Stimulated activated CD4-positive, alpha-beta T cell treated with anti-CD3 and anti-CD28 coated beads, TNF-alpha, amount 100 ng/mL, for 24 hours (primary cell): ENCODE measurements around the gene DZANK1.
"Not testable (repeated sequence)": the region's sequence is repeated elsewhere in the genome, so short reads cannot be mapped to it uniquely, and the experiment has no call there.

Source experiments
- DNase-seq, 3 experiments: peaks; one replicate each; pipeline ENCODE4 v3.0.0-alpha.2; 2020; ENCODE audit warnings: low read depth in 3 of 3

DZANK1 gene

DNA sequence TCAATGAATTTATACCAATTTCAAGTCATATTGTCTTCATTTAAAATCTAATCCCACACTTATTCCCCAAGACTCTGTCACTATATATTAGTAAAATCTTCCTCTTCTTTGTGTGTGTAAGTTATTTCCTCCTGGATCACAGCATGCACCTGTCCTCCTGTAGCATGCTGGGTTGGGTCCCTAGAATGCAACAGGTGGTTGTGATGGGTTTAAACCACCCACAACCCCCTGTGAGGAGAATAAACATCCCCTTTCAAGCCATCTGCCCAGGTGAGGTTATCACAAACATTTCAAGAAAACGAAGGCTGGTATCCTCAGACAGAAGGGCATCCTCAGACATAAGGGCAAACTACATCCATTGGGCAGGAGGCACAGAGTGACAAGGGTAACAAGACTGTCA, 26.4 kb downstream of the DZANK1 start:
- DNase-seq, result no peak

DNA sequence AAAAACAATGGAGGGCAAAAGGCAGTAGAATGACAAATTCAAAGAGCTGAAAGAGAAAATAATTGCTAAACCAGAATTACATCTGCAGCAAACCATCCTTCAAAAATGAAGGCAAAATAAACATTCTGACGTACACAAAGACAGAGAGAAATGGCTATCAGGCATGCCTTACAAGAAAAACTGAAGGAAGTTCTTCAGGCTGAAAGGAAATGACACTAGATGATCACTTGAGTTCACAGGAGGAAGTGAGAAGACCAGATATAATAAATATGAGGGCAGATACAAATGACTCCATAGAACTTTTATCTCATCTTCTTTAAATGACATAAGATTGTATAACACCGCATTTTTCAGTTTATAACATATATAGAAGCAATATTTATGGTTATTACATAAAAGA, 30.0 kb downstream of the DZANK1 start:
- DNase-seq, result no peak

DNA sequence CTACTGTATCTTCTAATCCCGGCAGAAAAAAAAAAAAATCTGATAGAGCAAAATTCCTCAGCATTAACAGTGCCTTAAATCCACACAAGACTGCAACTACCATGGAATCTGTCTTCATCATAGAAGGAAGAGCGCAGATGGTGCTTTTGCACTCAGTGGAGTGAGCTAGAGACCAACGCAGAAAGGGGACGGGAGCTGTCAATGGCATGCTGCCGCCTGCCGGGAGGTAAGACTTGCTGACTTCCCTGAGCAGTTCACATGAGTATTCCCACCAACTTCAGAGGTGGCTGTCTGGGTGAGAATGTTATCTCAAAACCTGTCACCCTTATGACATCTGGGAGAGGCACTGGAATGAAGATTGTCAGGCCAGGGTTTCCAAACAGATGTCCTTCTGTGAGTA, 35.6 kb downstream of the DZANK1 start:
- no peak for DNase-seq

DNA sequence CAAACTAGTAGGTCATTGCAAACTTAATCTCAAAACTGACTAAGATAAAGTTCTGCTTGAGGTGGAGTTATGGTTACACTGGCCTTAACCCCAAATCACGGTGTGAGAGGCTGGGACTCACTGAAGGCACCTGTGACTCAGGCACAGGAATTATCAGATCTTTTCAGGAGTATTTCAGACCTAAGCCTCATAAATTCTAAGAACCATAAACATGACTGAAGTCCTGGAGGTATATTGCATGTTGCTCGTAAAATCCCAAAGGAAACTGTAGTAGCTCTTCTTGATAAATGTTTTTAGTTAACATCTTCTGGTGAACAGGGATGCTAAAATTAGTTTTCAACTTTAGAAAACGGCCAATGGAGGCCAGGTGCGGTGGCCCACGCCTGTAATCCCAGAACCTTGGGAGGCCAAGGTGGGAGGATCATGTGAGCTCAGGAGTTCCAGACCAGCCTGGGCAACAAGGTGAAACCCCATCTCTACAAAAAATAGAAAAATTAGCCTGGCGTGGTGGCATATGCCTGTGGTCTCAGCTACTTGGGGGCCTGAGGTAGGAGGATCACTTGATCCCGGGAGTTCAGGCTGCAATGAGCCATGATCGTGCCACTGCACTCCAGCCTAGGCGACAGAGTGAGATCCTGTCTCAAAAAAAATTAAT, 36.5 kb downstream of the DZANK1 start:
- no peak for DNase-seq

DNA sequence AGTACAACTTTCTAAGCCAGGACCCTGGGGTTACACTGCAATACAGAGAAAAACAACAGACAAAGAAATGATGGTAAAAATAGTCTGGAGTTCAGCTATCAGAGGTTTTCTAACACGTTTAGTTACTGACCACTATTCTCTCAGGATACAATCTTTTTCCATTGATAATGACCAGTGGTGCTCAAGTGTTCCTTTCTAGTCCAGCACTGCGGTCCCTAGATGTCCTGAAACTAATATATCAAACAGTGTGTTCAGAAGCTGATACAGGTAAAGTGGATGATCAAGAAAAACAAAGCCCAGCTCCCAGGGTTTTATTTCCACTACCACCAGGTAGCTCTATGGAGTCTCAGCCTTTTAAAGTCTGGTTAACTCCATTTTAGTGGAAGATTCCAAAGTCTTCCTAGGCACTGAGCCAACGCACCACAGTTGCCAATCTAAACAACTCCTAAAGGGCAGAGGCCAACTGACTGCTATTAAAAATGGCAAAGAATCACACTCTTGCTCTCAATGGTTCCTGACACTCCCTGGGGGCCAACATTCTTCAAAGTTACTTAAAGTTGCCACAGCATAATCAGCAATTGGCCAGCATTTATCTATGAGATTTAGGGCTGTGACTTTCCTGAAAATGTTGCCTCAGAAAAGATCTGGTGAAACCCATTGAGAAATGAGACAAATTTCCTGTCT, 38.2 kb downstream of the DZANK1 start:
- no peak for DNase-seq

DNA sequence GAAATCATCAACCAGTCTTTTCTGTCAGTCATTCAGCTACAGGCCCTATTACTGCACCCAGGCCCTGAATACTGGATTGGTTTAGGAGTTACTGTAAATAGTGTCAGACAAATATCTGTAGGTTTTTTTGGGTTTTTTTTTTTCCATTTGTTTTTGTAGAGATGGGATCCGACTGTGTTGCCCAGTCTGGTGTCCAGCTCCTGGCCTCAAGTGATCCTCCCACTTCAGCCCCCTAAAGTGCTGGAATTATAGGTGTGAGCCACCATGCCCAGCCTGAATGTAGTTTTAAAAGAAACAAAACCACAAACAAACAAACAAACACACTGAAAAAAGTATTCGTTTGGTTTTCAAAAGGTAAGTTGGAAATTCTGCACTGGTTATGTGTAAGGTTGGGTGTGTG, 39.6 kb downstream of the DZANK1 start:
- DNase-seq, result no peak

DNA sequence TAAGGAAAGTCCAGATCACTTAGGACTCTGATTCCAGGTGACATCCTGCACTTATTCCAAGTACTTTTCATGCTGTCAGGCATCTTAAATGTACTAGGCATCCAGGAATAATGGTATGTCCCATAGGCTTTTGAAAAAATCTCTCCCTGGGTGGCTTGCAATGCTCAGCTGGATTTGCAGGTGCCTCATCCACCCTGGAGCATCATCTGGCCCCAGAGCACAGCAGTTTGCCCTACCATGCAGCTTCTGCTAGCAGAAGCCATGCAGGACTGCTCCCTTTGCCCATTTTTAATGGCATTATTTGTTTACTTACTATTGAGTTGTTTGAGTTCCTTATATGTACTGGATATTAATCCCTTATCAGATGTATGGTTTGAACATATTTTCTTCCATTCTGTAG, 45.2 kb downstream of the DZANK1 start:
- DNase-seq, result no peak

DNA sequence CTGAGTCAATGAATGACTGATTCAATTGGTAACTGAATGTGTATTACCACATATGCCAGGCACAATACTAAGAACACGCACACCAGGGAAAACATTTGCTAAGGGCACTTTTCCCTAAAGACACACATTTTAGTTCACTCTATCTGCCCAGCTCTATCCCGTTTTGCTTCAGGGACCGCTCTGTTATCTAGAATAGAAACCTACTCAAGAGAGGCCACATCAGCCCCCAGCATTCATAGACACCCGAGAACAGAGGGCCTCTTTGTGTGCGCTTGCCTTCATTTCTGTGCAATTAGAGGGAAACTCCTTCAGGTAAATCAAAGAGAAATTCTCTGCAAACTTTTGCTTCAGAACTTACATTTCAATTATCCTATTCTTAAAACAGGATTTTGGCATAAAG, 50.3 kb downstream of the DZANK1 start:
- DNase-seq, result no peak

DNA sequence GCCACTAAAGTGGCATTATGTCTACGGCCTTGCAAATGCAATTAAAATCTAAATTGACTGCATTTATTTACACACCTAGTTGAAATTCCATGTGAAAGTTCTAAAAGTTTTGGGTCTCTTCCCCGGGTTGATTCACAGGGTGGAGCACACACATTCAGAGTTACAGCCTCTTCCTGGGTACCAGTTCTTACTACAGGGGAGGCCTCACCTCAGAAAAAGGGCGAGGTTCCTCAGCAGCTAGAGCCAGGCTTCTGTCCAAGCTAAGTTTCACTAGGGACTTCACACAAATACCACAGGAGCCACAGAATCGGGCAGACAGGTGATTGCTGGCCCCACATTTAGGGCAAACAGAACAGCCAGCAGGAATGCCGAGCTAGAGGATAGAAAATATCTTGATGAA, 52.7 kb downstream of the DZANK1 start:
- DNase-seq, result no peak

DNA sequence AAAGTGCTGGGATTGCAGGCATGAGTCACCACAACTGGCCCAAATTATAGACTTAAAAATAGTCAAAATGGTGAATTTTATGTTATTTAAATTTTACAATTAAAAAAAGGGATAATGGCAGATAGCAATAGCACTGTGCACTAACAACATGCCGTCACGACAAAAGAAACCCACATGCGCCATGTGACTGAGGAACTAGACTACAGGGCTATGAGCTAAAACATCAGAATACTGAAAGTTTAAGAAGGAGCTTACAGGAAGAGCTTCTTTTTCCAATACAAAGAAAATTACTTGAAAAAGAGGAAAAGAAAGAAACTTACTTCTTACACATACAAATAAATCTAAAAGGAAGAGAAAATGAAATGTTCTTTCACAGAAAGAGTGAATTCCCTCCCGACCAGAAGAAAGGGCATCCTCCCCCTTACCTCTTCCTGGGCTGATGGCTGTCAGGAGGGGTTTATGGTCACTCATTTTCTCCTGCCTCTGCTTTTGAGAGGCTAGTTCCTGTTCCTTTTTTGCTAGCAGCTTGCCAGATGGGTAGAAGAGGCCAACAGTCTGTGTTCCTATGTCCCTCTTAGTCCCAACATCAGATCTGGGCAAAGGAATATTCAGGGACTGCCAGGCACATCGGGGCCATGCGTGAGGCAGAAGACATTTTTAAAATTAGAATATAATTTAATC, 54.5 kb downstream of the DZANK1 start:
- no peak for DNase-seq

DNA sequence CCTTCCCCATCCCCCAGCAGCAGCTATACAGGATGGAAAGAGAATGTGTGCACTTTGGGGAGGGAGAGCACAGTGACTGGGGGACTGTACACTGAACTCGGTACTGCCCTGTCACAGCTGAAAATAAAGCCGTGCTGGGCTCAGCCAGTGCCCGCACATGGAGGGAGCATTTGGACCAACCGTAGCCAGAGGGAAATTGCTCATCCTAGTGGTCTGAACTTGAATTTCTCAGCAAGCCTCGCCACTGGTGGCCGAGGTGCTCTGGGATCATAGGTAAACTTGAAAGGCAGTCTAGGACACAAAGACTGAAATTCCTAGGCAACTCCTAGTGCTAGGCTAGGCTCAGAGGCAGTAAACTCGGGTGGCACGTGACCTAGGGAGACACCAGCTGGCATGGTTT, 61.0 kb downstream of the DZANK1 start:
- DNase-seq, result no peak

DNA sequence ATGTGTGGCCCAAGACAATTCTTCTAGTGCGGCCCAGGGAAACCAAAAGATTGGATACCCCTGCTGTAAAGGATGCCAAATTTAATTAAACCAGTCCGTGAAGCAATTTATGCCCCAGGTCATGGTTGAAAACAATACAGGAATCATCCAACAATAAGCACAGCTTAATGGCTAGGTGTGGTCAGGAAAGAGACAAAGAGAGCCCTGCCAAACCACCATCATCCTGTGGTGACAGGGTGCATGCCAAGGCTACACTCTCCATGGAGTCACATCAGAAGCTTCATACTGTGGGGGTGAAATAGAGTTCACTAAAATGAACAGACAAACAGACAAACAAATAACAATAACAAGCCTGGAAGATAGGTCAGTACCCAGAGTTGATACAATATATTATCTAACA, 62.7 kb downstream of the DZANK1 start:
- DNase-seq, result no peak

DNA sequence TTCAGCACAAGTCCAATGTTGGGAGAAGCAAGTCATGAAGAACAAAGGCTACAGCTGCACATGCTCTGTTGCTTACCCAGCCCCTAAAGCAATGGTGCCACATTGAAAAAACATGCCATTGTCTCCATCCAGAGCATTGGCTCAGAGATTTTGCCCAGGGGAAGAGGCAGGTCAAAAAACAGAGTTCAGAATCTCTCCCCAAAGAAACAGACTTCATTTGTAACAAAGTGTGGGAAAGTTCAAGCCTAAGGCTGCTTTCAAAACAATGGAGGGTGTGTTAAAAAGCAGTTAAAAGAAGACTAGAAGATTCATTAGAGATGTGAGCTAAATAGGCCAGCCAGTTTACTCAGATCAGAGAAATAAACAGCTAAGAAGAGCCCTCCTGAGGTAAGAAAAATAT, 63.6 kb downstream of the DZANK1 start:
- no peak for DNase-seq

DNA sequence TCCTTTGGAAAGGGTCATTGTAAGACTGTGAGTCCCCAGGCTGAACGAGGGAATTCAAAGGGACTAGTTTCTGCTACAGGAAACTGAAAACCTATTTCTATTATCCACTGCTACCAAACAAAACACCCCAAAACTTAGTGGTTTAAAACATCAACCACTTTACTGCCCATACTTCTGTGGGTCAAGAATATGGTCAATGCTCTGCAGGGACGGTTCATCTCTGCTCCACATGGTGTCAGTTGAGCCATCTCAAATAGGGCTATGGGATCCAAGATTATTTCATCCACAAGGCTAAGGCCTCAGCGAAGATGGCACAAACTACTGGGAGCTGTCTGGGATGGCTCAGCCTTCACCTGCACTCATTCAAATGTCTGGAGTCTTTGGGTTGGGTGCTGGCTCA, 65.5 kb downstream of the DZANK1 start:
- DNase-seq, result no peak

DNA sequence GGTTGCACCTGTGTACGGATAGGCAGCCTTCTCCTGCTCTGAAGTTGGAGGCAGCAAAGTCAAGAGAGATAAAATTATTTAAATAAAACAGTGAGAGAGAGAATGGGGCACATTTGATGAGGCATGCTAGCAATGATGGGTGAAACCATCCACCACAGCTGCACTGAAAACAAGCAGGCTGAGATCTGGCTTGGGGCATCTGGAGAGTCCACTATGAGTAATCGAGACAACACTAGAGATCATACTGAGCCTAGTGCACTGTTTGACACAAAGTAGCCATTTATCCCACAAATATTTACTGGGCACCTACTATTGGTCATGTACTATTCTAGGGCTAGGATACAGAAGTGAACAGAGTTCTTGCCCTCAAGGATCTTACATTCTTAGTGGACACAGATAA, 66.4 kb downstream of the DZANK1 start:
- DNase-seq, result no peak

DNA sequence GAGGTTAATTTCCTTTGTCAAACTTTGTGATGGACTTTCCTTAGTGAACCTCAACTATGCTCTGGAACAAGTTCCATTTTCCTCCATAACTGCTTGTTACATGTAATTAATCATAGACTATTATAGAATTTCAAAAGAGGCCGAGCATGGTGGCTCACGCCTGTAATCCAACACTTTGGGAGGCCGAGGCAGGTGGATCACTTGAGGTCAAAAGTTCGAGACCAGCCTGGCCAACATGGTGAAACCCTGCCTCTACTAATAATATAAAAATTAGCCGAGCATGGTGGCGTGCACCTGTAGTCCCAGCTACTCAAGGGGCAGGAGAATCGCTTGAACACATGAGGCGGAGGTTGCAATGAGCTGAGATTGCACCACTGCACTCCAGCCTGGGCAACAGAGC, 68.1 kb downstream of the DZANK1 start:
- DNase-seq, result not testable (repeated sequence)

DNA sequence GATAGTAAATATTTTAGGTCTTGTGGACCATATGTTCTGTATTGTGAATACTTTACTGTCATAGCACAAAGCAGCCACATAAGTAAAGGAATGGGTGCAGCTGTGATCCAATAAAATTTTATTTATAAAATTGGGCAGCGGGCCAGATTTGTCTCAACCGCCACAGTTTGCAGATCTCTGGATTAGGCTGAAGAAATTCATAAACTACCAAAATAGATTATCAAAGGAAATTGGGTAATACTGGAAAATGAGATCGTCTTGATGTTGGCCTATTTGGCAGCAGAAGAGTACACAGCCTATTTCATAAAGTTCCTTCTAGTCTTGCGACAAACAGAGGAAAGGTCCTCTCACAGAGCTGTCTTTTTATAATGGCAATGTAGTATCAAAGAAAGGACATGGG, 69.8 kb downstream of the DZANK1 start:
- DNase-seq, result no peak

DNA sequence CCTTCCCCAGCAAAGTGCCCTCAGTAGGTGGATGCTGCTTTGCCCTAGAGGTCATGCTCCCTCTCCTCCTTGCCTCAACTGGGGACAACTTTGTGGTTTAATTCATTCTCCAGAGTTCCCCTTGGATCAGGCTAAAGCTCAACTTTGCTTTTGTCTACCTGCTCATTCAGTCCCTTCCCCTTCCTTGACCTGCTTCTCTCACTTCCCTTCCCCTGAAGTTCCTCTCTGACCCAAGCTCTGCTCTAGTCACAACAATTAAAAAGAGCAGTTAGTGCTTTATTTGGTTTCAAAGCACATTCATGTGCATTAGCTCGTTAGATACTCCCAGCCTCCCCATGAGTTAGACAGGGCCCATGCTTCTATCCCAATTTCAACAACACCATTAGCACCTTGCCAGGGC, 71.3 kb downstream of the DZANK1 start:
- no peak for DNase-seq

DNA sequence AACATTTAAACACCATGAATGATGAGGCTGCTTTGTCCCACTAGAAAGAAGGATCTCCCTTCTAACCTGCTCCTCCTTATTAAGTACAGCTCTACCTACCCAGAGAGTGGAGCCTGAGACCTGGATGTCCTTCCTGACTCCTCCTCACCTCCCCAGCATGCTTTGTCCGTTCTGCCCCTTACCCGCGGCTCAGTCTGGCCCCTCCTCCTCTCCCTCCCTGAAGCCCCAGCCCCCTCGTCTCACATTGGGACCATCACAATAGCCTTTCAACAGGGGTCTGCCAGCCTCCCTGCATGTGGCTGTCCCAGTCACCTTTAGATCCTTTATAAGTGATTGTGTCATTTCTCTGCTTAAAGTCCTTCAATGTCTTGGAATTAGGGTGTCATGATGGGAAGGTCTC, 72.5 kb downstream of the DZANK1 start:
- DNase-seq, result no peak

DNA sequence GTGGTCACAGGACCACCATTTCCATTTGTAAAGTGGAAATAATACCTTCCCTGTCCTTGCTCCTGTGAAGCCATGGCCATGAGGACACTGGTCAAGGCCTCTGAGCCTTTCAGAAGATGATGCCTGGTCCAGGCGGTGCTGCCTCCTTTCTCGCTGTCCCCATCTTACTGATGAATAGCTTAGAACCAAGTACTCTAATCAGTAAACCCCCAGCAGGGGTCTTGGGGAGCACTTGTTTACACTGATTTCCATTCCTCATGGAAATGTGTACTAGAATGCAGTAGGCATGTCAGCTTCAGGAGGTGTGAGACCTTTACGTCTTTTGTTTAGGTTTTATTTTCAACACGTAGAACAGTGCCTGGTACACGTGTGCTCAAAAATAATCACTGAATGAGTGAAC, 75.1 kb downstream of the DZANK1 start:
- no peak for DNase-seq

DNA sequence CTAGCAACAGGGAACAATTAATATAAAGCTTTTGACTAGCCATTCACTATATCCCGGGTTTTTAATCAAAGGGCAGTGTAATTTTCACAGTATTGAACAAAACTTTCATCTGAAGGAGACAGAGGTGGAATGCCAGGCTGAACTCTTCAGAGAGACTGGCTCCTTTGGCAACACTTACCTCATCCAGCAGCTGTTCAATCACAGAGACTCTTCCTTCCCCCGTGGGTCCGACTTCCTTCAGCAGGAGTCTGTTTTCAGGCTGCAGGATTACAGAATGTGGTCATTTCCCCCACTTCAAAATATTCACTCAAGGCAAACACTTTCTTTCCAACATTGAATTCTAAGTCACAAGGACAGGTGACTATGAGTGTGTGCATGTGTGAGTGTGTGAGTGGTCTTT, 76.6 kb downstream of the DZANK1 start:
- no peak for DNase-seq

DNA sequence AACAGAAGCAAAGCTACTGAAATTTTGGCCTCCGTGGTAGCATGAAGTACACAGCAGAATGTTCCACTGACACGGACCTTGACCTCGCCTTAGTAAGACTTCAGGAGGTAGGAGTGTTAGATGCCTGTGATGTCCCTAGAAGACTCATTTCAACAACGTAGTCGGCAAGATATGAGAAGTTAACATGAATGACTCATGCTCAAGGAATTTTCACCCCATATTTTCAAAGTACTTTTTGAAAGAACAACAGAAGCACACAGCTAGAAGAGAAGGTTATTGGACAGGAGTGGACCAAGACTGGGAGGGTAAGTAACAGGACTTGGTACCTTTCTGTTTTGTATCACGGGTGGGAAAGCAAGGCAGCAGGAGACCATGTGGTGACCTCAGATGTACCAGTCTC, 78.0 kb downstream of the DZANK1 start:
- no peak for DNase-seq

DNA sequence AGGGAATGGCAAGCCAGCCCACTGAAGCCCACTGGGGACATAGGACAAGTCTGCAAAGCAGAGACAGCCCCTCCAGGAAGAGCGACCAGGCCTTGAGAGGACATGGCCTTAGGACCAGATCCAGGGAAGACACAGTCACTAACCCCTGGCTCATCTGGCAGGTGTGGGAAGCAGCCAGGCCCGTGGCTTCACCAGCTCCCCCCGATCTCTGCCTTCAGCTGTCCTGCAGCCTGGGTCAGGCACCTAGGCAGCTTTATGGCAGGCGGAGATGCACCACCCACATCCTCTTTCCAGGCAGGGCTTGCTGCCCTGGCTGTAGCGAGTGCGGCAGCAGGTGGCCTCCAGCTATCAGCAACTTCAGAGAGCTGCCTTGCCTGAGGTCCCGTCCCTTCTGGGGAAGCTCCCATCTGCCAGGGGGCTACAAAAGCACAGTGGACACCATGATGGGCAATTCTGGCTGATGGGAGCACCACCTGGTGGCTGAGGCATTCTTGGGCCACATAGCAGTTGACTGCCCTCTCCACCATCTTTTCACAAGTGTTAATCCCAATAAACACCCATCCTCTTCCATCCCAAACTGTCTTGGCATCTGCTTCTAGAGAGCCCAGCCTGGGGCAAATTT, 85.8 kb downstream of the DZANK1 start:
- no peak for DNase-seq
